ENCODE measurements around the gene GNB1L.

GNB1L gene

DNA sequence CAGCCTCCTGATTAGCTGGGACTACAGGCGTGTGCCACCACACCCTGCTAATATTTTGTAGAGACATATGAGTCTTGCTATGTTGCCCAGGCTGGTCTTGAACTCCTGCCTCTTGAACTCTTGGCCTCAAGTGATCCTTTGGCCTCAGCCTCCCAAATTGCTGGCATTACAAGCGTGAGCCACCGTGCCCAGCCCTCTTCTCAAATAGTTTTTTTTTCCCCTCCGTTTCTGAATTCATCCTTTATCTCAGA lies 82.3 kb downstream of the GNB1L start:
- no peak for DNase-seq

DNA sequence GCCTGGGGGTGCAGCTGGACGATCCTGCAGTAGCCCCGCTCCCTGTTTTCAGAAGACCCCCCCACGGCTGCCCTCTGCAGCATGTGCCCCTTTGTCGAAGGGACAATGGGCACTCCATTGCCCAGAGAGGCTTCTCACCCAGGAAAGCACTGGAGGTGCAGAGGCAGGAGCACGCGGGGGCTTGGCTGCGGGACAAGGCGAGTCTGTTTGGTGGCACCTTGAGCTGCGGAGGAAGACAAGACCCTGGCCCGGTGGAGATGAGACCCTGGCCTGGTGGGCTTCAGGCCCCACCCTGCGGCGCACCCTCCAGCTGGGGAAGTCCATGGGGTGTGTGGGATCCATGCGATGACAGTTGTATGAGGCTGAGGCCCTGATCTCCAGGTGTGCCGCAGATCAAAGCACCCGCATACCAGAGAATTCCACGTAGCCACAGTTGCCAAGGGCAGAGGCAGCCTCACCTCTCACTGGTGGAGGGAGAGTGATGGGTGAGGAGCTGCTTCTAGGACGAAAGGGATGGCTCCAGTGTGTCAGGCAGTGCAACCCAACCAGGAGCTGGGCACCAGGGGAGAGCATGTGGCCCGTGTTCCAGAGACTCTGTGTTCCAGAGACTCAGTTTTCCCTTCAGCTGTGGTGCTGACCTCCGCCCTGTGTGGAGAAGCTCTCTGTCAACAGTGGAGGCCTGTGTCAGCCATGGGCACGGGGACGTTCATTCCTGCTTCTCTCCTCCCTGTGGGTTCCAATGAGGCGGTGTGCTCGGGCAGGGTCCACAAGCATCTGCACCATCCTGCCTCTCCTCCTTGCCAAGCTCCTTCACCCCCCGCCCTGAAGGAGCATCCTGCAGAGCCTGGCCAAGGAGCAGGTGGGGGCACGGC lies 84.1 kb downstream of the GNB1L start:
- no peak for DNase-seq

DNA sequence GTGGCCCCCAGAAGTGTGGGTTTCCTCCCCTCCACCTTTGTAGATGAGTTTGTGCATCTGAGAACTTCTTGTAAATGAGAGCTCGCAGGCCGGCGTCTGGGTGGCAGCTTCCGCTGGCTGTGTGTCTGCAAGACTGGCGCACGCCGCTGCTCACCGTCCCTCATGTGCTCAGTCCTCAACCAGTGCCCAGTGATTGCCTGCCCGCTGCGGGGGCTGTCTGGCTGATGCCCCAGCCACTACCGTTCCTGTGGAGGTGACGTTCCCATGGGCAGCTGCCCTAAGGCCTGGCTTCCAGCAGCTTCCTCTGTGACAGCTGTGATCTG lies 85.3 kb downstream of the GNB1L start:
- DNase-seq = no peak

DNA sequence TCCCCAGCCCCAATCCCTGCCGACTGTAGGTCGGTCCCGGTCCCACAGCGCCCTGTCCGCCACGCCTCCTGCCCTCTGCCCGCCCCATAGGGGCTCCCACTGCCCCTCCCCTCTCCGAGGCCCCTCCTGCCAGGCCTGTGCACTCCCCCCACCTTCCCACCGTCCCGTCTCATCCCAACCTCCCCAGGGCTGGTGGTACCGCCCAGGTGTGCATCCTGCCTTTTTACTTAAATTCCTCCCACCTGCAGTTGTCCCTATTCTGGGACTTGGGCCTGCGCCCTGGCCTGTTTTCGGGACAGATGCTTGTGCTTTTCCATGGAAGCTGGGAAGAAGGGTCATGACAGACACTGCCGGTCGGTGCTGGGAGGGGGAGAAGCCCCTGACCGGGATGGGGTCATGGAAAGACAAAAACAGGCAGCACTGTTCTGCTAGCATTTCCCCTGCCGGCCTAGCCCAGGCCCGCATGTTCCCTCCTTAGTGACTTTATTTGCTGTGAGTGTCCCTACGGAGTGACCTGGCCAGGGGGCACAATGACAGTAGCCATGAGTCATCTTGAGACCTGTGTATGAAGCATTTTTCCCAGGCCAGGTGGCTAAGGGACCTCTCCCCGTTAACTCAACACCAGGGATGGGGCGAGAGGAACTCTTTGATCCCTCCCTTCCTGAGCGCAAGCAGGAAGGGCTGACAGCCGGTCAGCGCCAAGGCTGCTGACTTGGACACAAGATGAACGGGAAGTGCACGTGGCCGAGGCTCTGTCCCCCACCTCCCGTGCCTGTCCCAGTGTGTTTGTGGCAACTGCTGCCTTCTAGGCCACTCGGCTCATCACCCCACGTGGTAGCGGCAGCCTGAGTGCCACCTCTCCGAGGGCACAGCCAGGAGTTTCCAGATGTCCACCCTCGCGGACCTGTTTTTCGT lies 87.0 kb downstream of the GNB1L start:
- DNase-seq = no peak

DNA sequence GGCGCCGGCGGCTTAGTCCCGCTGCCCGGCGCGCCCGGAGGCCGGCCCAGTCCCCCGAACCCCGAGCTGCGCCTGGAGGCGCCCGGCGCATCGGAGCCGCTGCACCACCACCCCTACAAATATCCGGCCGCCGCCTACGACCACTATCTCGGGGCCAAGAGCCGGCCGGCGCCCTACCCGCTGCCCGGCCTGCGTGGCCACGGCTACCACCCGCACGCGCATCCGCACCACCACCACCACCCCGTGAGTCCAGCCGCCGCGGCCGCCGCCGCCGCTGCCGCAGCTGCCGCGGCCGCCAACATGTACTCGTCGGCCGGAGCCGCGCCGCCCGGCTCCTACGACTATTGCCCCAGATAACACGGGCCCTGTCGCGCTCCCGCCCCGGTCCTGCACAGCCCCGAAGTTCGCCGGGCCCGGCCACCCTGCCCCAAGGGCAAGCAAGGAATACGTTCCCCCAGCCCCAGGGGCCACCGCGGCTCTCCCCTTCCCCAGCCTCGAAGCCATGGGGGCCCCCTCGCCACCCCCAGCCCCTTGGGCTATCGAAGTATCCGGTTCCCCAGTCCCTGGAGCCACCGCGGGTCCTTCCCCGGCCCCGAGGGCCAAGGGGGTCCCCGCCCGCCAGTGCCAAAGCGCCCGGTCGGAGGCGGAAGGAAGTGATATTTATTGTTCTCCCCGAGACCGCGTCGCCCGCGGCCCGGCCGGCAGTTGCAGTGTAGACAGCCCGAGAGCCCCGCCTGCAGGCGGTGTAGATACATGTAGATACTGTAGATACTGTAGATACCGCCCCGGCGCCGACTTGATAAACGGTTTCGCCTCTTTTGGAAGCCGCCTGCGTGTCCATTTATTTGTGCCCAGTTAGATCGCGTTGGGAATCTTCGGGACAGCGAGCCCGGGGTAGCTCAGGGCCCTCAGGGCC lies 87.9 kb downstream of the GNB1L start:
- DNase-seq = peak; percentile 47

DNA sequence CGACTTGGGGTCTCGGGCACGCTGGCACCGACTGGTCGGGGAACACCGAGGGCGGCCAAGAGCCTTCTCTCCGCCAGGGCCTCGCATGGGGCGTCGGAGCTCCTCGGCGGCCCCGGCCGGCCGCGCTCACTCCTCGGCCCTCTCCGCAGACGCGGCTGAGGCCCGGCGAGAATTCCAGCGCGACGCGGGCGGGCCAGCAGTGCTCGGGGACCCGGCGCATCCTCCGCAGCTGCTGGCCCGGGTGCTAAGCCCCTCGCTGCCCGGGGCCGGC lies 88.5 kb downstream of the GNB1L start:
- DNase-seq = no peak

DNA sequence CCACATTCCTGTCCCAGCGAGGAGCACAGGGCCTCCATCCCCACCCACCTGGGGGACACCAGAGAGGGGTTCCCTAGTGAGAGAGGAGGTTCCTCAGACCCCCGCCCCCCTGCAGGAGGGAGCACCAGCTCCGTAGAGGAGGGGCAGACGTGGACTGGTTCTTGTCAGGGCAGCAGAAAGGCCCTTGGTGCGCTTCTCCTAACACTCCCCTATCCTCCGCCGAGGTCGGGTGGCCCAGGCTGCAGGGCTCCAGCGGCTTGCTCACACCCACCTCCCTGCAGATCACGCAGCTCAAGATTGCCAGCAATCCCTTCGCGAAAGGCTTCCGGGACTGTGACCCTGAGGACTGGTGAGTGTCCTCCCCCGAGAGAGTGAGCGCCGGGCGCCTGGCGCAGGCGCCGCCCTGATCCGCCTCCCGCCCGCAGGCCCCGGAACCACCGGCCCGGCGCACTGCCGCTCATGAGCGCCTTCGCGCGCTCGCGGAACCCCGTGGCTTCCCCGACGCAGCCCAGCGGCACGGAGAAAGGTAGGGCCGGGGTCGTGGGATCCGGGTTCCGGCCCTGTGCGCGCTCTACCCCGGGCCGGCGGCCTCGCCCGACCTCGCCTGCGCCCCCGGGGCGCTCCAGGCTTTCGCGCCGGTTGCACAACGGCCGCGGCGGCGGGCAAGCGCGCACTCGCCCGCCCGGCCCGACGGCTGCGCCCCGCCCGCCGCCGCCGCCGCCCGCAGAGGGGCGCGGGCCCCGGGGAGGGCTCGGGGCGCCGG lies 89.0 kb downstream of the GNB1L start:
- DNase-seq = peak; percentile 21

DNA sequence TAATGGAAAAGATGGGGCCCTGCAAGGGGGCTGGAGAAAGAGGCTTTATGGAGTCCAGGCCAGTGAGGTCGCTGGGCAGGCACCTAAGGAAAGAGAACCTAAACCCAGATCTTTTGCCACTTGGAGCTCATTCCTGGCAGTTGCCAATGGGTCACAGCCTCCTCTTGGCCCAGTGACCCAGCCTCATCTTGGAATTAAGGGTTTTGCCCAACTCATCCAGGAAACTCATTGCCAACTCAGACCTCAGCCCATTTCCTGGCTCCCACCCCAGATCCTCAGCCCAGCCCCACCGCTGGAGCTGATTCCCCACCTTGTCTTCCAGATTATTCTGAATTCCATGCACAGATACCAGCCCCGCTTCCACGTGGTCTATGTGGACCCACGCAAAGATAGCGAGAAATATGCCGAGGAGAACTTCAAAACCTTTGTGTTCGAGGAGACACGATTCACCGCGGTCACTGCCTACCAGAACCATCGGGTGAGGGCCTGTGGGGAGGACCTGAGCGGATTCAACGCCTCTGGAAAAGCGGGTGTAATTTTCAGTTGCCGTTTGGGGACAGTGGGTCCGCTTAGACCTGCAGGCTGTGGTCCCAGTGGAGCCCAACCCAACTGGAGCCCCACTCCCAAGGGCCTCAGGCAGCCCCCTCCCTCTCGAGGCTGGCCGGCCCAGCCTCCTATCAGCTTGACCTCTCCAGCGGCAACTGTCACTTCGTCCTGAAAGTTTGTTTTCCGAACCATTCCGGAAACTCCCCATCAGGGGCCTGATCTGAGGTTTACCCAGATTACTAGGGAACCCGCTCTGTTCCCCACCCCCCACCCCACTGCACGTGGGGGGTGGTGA lies 89.8 kb downstream of the GNB1L start:
- no peak for DNase-seq

DNA sequence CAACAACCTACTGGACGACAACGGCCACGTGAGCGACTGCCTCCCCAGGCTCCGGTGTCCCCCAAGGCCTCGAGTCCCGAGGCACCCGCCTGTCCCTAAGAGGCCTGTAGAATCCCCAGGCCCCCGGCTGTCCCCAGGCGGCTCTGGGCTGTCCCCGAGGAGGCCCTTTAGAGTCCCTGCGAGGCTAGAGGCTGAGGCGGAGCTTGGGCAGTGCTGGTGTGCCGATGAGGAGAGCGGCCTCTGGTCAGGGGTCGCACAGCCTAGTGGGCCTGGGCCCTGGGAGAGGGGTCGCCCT lies 90.4 kb downstream of the GNB1L start:
- no peak for DNase-seq

DNA sequence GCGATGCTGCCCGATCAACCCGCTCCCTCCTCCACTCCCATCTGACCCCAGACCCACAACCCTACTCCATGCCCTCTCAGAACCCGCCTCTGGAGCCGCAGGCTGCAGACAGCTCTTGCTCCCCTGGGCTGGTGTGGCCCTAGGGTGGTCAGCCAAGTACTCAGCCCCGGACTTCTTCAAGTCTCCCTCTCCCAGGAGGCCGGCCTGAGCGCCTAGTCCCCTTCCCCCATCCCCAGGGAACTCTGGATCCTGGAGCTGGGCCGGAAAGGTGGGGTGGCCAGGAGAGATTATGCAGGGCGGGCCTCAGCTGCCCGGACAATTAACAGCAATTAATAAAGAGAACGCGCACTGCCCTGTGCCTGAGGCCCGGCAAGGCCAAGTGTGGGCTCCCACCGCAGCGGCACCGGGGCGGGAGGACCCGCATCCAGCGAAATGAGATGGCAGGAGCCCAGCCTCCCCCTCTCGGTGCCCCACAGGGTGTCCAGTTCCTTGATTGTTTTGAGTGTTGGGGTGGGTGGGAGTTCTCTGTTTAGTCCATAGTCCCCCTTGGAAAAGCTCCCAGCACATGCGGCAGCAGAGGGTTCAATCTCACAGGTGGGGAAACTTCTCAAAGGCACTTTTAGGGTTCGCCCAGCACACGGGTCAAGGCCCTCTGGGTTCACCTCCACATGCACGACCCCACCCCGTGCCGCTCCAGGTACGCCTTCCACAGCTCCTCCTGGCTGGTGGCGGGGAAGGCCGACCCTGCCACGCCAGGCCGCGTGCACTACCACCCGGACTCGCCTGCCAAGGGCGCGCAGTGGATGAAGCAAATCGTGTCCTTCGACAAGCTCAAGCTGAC lies 91.0 kb downstream of the GNB1L start:
- no peak for DNase-seq

DNA sequence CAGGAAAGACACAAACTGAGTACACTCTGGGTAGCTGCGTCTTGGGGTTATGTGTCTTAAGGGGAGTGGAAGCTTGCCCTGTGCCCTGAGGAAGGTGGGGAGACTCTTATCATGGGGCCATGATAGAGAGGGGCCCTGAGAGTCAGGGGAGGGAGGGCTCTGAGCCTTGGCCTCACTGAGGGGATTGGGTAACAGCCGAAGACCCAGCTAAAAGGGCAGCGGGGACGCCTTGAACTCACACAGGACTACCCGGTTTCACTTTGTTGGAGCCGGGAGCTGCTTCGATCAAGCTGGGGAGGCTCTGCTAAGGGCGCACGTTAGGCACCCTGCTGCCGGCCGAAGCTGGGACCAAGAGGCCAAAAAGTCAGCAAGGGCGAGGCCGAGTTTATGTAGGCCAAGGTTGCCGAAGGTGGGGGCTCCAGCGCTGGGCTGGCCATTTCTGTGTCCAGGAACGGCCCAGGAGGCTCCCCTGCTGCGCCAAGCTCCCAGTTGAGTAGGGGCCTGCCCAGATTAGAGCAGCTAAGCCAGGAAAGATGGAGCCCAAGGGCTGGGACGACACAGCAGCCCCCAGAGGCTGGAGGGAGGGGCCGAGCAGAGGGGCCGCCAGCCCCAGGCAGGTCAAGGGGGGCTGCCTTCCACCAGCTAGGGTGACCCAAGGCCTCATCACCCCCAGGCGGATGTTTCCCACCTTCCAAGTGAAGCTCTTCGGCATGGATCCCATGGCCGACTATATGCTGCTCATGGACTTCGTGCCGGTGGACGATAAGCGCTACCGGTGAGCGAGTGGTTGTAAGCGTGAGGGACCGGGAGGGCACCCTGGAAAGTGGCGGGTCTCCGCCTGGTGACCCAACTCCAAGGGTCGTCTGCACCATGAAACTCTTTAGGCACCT lies 91.9 kb downstream of the GNB1L start:
- DNase-seq = no peak

DNA sequence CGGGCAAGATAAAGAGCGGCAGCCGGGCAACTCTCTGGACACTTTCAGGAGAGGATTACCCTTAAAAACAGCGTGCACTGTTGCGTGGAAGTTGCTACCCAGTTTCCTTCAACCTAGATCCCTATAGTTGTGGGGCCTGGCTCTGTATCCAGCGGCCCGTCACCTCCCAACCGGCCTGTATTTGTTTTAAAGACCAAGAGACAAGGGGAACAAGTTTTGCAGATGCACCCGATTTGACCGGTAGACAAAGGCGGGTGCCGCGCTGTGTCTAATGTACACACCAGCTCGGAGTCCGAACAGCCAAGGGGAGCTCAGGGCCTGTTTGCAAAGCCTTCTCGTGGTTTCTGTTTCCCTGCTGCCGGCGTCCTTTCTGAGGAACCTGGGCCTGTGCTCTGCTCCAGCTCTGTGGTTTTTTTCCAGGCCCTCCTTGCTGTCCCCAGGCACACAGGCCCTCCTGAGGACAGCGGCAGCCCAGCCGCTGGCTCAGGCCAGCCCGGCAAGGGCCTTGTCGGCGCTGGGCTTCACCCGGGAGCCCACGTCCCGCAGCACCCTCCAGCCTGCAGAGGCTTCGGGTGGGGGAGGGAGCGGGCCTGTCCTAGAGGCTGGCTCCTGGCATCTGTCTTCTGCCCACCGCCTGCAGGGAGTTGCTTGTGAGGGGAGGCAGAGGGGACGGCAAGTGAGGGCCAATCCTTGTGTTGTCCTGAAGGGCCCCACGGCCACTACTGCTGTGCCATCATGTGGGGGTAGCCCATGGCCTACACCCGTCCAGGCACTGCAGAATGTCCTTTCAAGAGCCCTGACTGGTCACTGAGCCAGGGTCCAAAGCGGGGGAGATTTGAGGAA lies 92.7 kb downstream of the GNB1L start:
- DNase-seq = no peak

DNA sequence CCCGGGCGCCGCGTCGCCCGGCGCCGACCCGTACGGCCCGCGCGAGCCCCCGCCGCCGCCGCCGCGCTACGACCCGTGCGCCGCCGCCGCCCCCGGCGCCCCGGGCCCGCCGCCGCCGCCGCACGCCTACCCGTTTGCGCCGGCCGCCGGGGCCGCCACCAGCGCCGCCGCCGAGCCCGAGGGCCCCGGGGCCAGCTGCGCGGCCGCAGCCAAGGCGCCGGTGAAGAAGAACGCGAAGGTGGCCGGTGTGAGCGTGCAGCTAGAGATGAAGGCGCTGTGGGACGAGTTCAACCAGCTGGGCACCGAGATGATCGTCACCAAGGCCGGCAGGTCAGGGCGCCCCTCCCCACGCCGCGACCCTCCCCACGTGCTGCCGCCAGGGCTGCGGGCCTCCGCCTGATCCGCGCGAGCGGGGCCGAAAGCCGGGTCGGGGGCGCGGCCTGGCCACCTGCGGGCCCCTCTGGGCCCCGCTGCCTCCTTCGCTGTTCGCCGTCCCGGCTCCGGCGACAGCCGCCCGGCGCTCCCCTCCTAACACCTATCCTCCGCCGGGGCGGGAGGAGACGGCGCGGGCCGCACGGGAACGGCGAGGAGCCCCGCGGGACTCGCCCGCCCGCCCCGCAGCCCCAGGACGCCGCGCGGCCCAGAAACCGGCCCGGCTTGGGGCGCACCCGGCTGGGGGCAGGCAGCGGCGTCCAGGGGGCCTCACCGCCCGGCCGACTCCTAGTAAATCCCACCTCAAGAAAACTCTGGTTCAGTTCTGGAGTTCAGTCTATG lies 93.5 kb downstream of the GNB1L start:
- no peak for DNase-seq

DNA sequence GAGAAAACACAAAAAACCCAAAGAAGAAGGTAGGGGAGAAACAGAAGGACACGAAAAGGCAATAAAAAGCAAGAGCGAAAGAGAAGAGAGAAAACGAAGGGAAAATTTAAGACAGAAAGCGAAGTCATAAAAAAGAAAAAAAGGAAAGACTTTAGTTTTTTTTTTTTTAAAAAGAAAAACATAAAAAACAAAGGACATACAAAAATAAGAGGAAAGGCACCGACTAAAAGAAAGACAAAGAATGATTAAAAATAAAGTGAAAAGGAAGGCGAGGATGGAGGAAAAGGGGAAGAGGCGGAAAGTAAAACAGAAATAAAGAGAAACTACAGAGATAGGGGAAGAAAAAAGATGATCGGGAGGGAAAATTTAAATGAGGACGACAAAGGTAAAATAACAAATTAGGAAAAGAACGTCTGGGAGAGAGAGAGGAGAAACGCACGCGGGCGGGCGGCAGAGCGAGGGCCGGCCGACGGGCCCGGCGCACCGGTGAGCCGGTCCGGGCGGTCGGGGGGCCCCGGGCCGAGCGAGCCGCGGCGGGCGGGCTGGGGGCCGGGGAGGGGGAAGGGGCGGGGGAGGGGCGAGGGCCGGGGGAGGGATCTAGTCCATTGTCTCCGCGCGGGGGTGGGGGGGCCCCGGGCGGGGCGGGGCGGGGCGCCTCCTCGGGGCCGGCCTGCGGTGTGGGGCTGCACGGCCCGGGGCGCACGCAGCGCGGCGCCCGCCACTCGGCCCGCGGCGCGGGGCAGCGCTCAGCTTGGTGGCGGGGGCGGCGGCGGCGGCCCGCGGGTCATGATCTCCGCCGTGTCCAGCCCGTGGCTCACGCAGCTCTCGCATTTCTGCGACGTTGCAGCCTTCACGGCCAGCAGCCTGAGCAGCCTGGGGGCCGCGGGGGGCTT lies 94.4 kb downstream of the GNB1L start, which contains the start of gene TBX1:
TSS of gene TBX1 (plus strand) at position 721 of the 893 bp plus-strand sequence. CDS start at position 787, 66 bp downstream.
- no peak for DNase-seq

DNA sequence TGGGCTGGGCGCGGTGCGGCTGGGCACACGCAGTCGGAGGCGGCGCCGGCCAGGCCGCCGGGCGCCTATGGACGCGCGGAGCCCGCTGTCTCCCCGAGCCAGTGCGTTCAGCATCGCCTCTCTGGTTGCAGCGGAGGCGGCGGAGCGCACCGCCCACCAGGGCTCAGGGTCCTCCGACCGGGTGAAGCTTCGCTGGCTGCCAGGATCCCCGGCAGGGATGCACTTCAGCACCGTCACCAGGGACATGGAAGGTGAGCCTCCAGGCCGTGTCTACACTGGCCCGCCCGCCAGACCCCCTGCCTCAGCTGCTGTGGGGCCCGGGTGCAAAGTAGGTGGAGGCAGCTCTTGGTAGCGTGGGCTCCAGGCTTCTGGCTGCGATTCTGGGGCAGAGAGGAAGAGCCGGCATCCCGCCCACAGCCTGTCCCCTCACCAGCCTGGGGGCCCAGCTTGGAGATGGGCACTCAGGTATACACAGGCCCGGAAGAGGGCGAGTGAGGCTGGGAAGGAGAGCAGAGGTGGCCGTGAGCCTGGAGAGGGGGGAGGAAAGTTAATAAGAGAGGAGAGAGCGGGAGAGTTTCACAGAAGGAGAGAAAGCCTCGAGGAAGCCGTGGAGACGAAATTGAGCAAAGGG lies 95.1 kb downstream of the GNB1L start:
- no peak for DNase-seq

DNA sequence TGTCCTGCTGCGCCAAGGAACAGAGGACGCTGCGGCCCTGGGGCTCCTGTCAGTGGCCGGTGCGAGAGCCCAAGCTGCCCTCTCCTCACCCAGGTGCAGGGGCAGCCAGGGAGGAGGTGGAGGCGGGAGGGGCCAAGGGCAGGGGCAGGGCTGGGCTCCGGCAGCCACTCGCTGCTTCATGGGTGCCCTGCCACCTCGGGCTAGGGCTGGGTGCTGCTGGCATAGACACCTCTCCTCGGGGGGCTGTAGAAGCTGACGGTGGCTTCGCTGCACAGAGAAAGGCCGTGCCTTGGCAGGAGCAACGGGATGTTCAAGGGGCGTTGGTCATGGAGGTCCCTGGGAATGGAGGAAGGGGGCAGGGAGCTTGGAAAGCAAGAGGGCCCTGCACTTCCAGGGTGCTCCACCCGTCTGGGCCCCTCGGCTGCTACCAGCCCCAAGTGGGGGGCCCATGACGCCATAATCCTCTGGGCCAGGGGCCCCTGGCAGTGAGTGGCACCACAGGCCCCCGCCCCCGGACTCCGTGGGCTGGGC lies 95.7 kb downstream of the GNB1L start:
- no peak for DNase-seq
